OCI-M2 (cell line): Measurements from ENCODE around the gene GALNT9.

Experiments
- DNase-seq: peaks from one replicate; lab custom pipeline; 2025; ENCODE audit not compliant: unreplicated experiment; lab: John Stamatoyannopoulos, UW

The GALNT9 gene

GRCh38 chr12:132344601-132345000 lies 15.2 kb upstream of the GALNT9 start:
- no peak for DNase-seq

- no peak for DNase-seq
Measured at GRCh38 chr12:132344181-132344580, 14.8 kb upstream of the GALNT9 start.

GRCh38 chr12:132343294-132344004 lies 14.1 kb upstream of the GALNT9 start:
- no peak for DNase-seq

GRCh38 chr12:132342251-132343227 lies 13.2 kb upstream of the GALNT9 start:
- DNase-seq: no peak

- DNase-seq: no peak
Measured at GRCh38 chr12:132341318-132342050, 12.1 kb upstream of the GALNT9 start.

- DNase-seq: no peak
Measured at GRCh38 chr12:132340266-132341035, 11.1 kb upstream of the GALNT9 start.

- no peak for DNase-seq
Measured at GRCh38 chr12:132339856-132340255, 10.5 kb upstream of the GALNT9 start.

- DNase-seq: no peak
Measured at GRCh38 chr12:132338781-132339180, 9.4 kb upstream of the GALNT9 start.

GRCh38 chr12:132338311-132338710 lies 8.9 kb upstream of the GALNT9 start:
- no peak for DNase-seq

- no peak for DNase-seq
Measured at GRCh38 chr12:132337557-132337956, 8.2 kb upstream of the GALNT9 start.

- DNase-seq: no peak
Measured at GRCh38 chr12:132336451-132337413, 7.3 kb upstream of the GALNT9 start.

- DNase-seq: no peak
Measured at GRCh38 chr12:132335179-132335756, 5.9 kb upstream of the GALNT9 start.

GRCh38 chr12:132333766-132334165 lies 4.4 kb upstream of the GALNT9 start:
- DNase-seq: no peak

GRCh38 chr12:132333273-132333672 lies 3.9 kb upstream of the GALNT9 start:
- DNase-seq: no peak

- DNase-seq: no peak
Measured at GRCh38 chr12:132330549-132330881, 1.1 kb upstream of the GALNT9 start.

GRCh38 chr12:132329720-132330548 lies 545 bp upstream of the GALNT9 start:
- DNase-seq: no peak

GRCh38 chr12:132328282-132329029 lies 933 bp downstream of the GALNT9 start:
- DNase-seq: no peak
